Measurements from ENCODE around the gene KDM6B.

Gene KDM6B

DNA sequence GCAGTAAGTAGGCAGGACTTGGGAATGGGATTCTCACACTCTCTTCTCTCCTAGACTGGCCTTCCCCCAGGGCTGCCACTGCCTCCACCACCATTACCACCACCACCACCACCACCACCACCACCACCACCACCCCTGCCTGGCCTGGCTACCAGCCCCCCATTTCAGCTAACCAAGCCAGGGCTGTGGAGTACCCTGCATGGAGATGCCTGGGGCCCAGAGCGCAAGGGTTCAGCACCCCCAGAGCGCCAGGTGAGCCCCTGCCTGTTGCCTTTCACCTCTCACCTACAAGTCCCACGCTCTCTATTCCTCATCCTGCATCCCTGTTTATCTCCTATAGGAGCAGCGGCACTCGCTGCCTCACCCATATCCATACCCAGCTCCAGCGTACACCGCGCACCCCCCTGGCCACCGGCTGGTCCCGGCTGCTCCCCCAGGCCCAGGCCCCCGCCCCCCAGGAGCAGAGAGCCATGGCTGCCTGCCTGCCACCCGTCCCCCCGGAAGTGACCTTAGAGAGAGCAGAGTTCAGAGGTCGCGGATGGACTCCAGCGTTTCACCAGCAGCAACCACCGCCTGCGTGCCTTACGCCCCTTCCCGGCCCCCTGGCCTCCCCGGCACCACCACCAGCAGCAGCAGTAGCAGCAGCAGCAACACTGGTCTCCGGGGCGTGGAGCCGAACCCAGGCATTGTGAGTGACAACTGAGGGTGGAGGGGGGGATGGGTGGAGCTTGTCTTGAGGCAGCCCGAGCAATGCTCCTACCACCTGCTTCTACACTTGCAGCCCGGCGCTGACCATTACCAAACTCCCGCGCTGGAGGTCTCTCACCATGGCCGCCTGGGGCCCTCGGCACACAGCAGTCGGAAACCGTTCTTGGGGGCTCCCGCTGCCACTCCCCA, 13.0 kb downstream of the KDM6B start:
- no peak overlapping the region for H3K4me3 ChIP-seq (ENCODE audit: control insufficient read depth, low read depth, low read length)
- no peak for TF ChIP-seq CTCF (conservative IDR thresholded peaks at IDR 0.05; ENCODE audit: control insufficient read depth, insufficient read depth, low read depth, low read length)
- DNase-seq (ENCODE audit: low read depth) = no peak

DNA sequence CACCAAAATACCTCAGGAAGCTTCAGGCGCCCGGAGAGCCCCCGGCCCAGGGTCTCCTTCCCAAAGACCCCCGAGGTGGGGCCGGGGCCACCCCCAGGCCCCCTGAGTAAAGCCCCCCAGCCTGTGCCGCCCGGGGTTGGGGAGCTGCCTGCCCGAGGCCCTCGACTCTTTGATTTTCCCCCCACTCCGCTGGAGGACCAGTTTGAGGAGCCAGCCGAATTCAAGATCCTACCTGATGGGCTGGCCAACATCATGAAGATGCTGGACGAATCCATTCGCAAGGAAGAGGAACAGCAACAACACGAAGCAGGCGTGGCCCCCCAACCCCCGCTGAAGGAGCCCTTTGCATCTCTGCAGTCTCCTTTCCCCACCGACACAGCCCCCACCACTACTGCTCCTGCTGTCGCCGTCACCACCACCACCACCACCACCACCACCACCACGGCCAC, 14.1 kb downstream of the KDM6B start:
- no peak for DNase-seq (ENCODE audit: low read depth)
- TF ChIP-seq CTCF (conservative IDR thresholded peaks at IDR 0.05; ENCODE audit: control insufficient read depth, insufficient read depth, low read depth, low read length) = no peak
- no peak overlapping the region for H3K4me3 ChIP-seq (ENCODE audit: control insufficient read depth, low read depth, low read length)

- TF ChIP-seq CTCF (conservative IDR thresholded peaks at IDR 0.05; ENCODE audit: control insufficient read depth, insufficient read depth, low read depth, low read length) = no peak
- DNase-seq (ENCODE audit: low read depth) = no peak
- H3K4me3 ChIP-seq (ENCODE audit: control insufficient read depth, low read depth, low read length) = no peak overlapping the region
Measured at GRCh38 chr17:7848739-7849129, 14.7 kb downstream of the KDM6B start.

- no peak overlapping the region for H3K4me3 ChIP-seq (ENCODE audit: control insufficient read depth, low read depth, low read length)
- DNase-seq (ENCODE audit: low read depth) = no peak
- no peak for TF ChIP-seq CTCF (conservative IDR thresholded peaks at IDR 0.05; ENCODE audit: control insufficient read depth, insufficient read depth, low read depth, low read length)
Measured at GRCh38 chr17:7849130-7849750, 15.2 kb downstream of the KDM6B start.

GRCh38 chr17:7849751-7850504, 15.9 kb downstream of the KDM6B start:
- TF ChIP-seq CTCF (conservative IDR thresholded peaks at IDR 0.05; ENCODE audit: control insufficient read depth, insufficient read depth, low read depth, low read length) = no peak
- DNase-seq (ENCODE audit: low read depth) = no peak
- H3K4me3 ChIP-seq (ENCODE audit: control insufficient read depth, low read depth, low read length) = no peak overlapping the region

- H3K4me3 ChIP-seq (ENCODE audit: control insufficient read depth, low read depth, low read length) = no peak overlapping the region
- DNase-seq (ENCODE audit: low read depth) = no peak
- no peak for TF ChIP-seq CTCF (conservative IDR thresholded peaks at IDR 0.05; ENCODE audit: control insufficient read depth, insufficient read depth, low read depth, low read length)
Measured at GRCh38 chr17:7850701-7851437, 16.9 kb downstream of the KDM6B start.

All from fibroblast of mammary gland (primary cell).